HEK293T (cell line): ENCODE results near the gene DENND11.

ENCODE experiments used
- ARNT ChIP-seq: fragments of 450-650 bp; IDR thresholded peaks from 2 replicates; pipeline ENCODE4 v1.6.1; 2017; ENCODE audit warnings: mild to moderate bottlenecking
- BHLHE40 ChIP-seq: fragments of 450-650 bp; IDR thresholded peaks from 2 replicates; pipeline ENCODE4 v1.6.1; 2016; ENCODE audit warnings: mild to moderate bottlenecking, moderate library complexity, borderline replicate concordance
- ELF4 ChIP-seq: fragments of 450-650 bp; IDR thresholded peaks from 2 replicates; pipeline ENCODE4 v1.6.1; 2017; ENCODE audit warnings: antibody characterized with exemption
- FOXK2 ChIP-seq: fragments of 450-650 bp; IDR thresholded peaks from 2 replicates; pipeline ENCODE4 v1.6.1; 2016; ENCODE audit warnings: mild to moderate bottlenecking
- L3MBTL2 ChIP-seq: fragments of 450-650 bp; conservative IDR thresholded peaks from 2 replicates; pipeline ENCODE4 v1.6.1; 2016; ENCODE audit warnings: mild to moderate bottlenecking
- SP1 ChIP-seq: fragments of 450-650 bp; IDR thresholded peaks from 2 replicates; pipeline ENCODE4 v1.6.1; 2017
- SUZ12 ChIP-seq: fragments of 450-650 bp; IDR thresholded peaks from 2 replicates; pipeline ENCODE4 v1.6.1; 2016; ENCODE audit warnings: mild to moderate bottlenecking
- TARDBP ChIP-seq: fragments of 450-650 bp; IDR thresholded peaks from 2 replicates; pipeline ENCODE4 v1.6.1; 2016
- TF ChIP-seq, protein P1 (sequence below): fragments of 450-650 bp; IDR thresholded peaks from 2 replicates; pipeline ENCODE4 v1.6.1; 2016

- no peak for TF ChIP-seq BHLHE40
- no peak for TF ChIP-seq L3MBTL2
- TF ChIP-seq TARDBP = no peak
- no peak for TF ChIP-seq ELF4
- TF ChIP-seq FOXK2 = no peak
- TF ChIP-seq, protein P1, sequence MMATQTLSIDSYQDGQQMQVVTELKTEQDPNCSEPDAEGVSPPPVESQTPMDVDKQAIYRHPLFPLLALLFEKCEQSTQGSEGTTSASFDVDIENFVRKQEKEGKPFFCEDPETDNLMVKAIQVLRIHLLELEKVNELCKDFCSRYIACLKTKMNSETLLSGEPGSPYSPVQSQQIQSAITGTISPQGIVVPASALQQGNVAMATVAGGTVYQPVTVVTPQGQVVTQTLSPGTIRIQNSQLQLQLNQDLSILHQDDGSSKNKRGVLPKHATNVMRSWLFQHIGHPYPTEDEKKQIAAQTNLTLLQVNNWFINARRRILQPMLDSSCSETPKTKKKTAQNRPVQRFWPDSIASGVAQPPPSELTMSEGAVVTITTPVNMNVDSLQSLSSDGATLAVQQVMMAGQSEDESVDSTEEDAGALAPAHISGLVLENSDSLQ = no peak
- TF ChIP-seq SUZ12 = no peak
- TF ChIP-seq ARNT = no peak
- no peak for TF ChIP-seq SP1
Observed at GRCh38 chr7:141729020-141729419, 27.1 kb upstream of the DENND11 start.
